Mesenchymal stem cell (in vitro differentiated cells and primary cell): ENCODE data around the gene EML1.

ENCODE experiments used
- DNase-seq: peaks from one replicate; pipeline ENCODE4 v3.0.0-alpha.2; 2013
- H2AFZ ChIP-seq: one replicate; pipeline ENCODE4 v1.6.1; 2013; ENCODE audit warnings: low read depth, mild to moderate bottlenecking, control low read depth, inconsistent platforms, low read length, moderate library complexity
- H2AK5ac ChIP-seq: 2 replicates; pipeline ENCODE4 v1.6.1; 2013; ENCODE audit warnings: low read length, moderate library complexity, mild to moderate bottlenecking, inconsistent platforms; ENCODE audit not compliant: severe bottlenecking
- H2BK120ac ChIP-seq: one replicate; pipeline ENCODE4 v1.6.1; 2013; ENCODE audit warnings: low read depth, mild to moderate bottlenecking, inconsistent platforms, low read length, moderate library complexity
- H2BK12ac ChIP-seq, 2 experiments: one replicate each; pipeline ENCODE4 v1.6.1; 2013; ENCODE audit warnings: inconsistent platforms in 2 of 2, low read length in 2 of 2, mild to moderate bottlenecking in 2 of 2, moderate library complexity in 2 of 2, control low read depth in 1 of 2
- H2BK15ac ChIP-seq: one replicate; pipeline ENCODE4 v1.6.1; 2013; ENCODE audit warnings: mild to moderate bottlenecking, low read depth, inconsistent platforms; ENCODE audit not compliant: poor library complexity, severe bottlenecking
- H2BK5ac ChIP-seq: 2 replicates; pipeline ENCODE4 v1.6.1; 2013; ENCODE audit warnings: low read depth, mild to moderate bottlenecking, low read length, control low read depth, inconsistent platforms; ENCODE audit not compliant: poor library complexity, severe bottlenecking
- H3K14ac ChIP-seq, 2 experiments: one replicate each; pipeline ENCODE4 v1.6.1; 2013; ENCODE audit warnings: inconsistent platforms in 2 of 2, low read length in 2 of 2, control low read depth in 1 of 2, mild to moderate bottlenecking in 1 of 2, moderate library complexity in 1 of 2
- H3K18ac ChIP-seq, 2 experiments: one replicate each; pipeline ENCODE4 v1.6.1; 2013; ENCODE audit warnings: inconsistent platforms in 2 of 2, low read length in 2 of 2, control low read depth in 1 of 2, low read depth in 1 of 2, mild to moderate bottlenecking in 1 of 2
- H3K23ac ChIP-seq, 2 experiments: one replicate each; pipeline ENCODE4 v1.6.1; 2013; ENCODE audit warnings: inconsistent platforms in 2 of 2, low read length in 2 of 2, mild to moderate bottlenecking in 2 of 2, moderate library complexity in 2 of 2, control low read depth in 1 of 2
- H3K27ac ChIP-seq: 2 replicates; pipeline ENCODE4 v1.5.1; 2013; ENCODE audit warnings: mild to moderate bottlenecking, moderate library complexity, low read length, control low read depth, inconsistent platforms; ENCODE audit not compliant: poor library complexity, severe bottlenecking
- H3K27me3 ChIP-seq, 2 experiments: 2 replicates each; pipeline versions ENCODE4 v1.6.1 to v1.7.0; 2013; ENCODE audit warnings: low read length in 2 of 2, mild to moderate bottlenecking in 2 of 2, moderate library complexity in 2 of 2, control low read depth in 1 of 2, inconsistent platforms in 1 of 2; ENCODE audit not compliant: control insufficient read depth in 1 of 2, insufficient read depth in 1 of 2
- H3K36me3 ChIP-seq, 2 experiments: 2 replicates each; pipeline versions ENCODE4 v1.6.1 to v1.7.0; 2013; ENCODE audit warnings: low read length in 2 of 2, control low read depth in 1 of 2, inconsistent platforms in 1 of 2, low read depth in 1 of 2, mild to moderate bottlenecking in 1 of 2; ENCODE audit not compliant: insufficient read depth in 2 of 2, control insufficient read depth in 1 of 2
- H3K4ac ChIP-seq, 2 experiments: one replicate each; pipeline ENCODE4 v1.6.1; 2013; ENCODE audit warnings: inconsistent platforms in 2 of 2, low read length in 2 of 2, mild to moderate bottlenecking in 2 of 2, moderate library complexity in 2 of 2, control low read depth in 1 of 2, low read depth in 1 of 2
- H3K4me1 ChIP-seq: 2 replicates; pipeline ENCODE4 v1.6.1; 2013; ENCODE audit warnings: low read depth, low read length, control low read depth; ENCODE audit not compliant: control insufficient read depth, insufficient read depth
- H3K4me2 ChIP-seq: 2 replicates; pipeline ENCODE4 v1.6.1; 2013; ENCODE audit warnings: low read length, mild to moderate bottlenecking, inconsistent platforms; ENCODE audit not compliant: poor library complexity, severe bottlenecking
- H3K4me3 ChIP-seq, 2 experiments: 2 replicates each; pipeline versions ENCODE4 v1.5.1 to v1.7.0; 2013; ENCODE audit warnings: low read length in 2 of 2, mild to moderate bottlenecking in 2 of 2, control low read depth in 1 of 2, low read depth in 1 of 2; ENCODE audit not compliant: insufficient read depth in 1 of 2
- H3K79me1 ChIP-seq: replicated peaks from 2 replicates; pipeline ENCODE4 v1.6.1; 2013; ENCODE audit warnings: mild to moderate bottlenecking, control low read depth, low read length, inconsistent platforms; ENCODE audit not compliant: poor library complexity, severe bottlenecking
- H3K9ac ChIP-seq: 2 replicates; pipeline ENCODE4 v1.7.0; 2013; ENCODE audit warnings: mild to moderate bottlenecking, low read length, moderate library complexity
- H3K9me3 ChIP-seq: 2 replicates; pipeline ENCODE4 v1.7.0; 2013; ENCODE audit warnings: mild to moderate bottlenecking, low read length; ENCODE audit not compliant: control insufficient read depth
- H4K8ac ChIP-seq: one replicate; pipeline ENCODE4 v1.6.1; 2013; ENCODE audit warnings: inconsistent platforms, mild to moderate bottlenecking, low read length, moderate library complexity
- H4K91ac ChIP-seq: one replicate; pipeline ENCODE4 v1.6.1; 2013; ENCODE audit warnings: mild to moderate bottlenecking, low read length, inconsistent platforms
- WGBS: methylation state at CpG from one replicate; pipeline ENCODE4 v1.1.7; 2013; ENCODE audit warnings: mixed read lengths; 5-methylcytosine and 5-hydroxymethylcytosine counted together

EML1 gene

GRCh38 chr14:99938896-99939295 lies 145.7 kb downstream of the EML1 start:
- H3K27ac ChIP-seq, result no peak overlapping the region
- no peak overlapping the region for H2BK120ac ChIP-seq
- H3K4me2 ChIP-seq, result no peak overlapping the region
- no peak overlapping the region for H2AK5ac ChIP-seq
- no peak overlapping the region for H3K14ac ChIP-seq
- WGBS, result 96% methylated on average over 15 of the region's 15 CpGs
- no peak overlapping the region for H4K8ac ChIP-seq
- H2BK15ac ChIP-seq, result no peak overlapping the region
- no peak for DNase-seq
- no peaks in the 10 kb centered on the region for H3K4me1 ChIP-seq
- H2AFZ ChIP-seq, result no peak overlapping the region
- no peak overlapping the region for H3K4me3 ChIP-seq
- H4K91ac ChIP-seq, result no peak overlapping the region
- no peaks in the 10 kb centered on the region for H3K27me3 ChIP-seq
- H3K36me3 ChIP-seq, result peaks cover 43 to 49% of the 10 kb centered on the region in 2 experiments
- no peak overlapping the region for H3K18ac ChIP-seq
- no peak overlapping the region for H2BK12ac ChIP-seq
- no peak overlapping the region for H3K4ac ChIP-seq
- no peaks in the 10 kb centered on the region for H3K79me1 ChIP-seq
- no peak overlapping the region for H2BK5ac ChIP-seq
- no peak overlapping the region for H3K9ac ChIP-seq
- H3K23ac ChIP-seq, result no peak overlapping the region
- no peaks in the 10 kb centered on the region for H3K9me3 ChIP-seq

- no peak for DNase-seq
- Histone ChIP-seq H3K14ac (no peak overlapping the region), H4K91ac (no peak overlapping the region), H2AK5ac (no peak overlapping the region), H3K4me2 (no peak overlapping the region), H3K9ac (no peak overlapping the region), H3K4ac (no peak overlapping the region), H3K79me1 (no peaks in the 10 kb centered on the region), H3K36me3 (peaks cover 47 to 49% of the 10 kb centered on the region in 2 experiments), H2BK5ac (no peak overlapping the region), H3K9me3 (no peaks in the 10 kb centered on the region), H3K23ac (no peak overlapping the region), H4K8ac (no peak overlapping the region), H2BK12ac (no peak overlapping the region), H3K4me1 (no peaks in the 10 kb centered on the region), H2BK120ac (no peak overlapping the region), H3K27ac (no peak overlapping the region), H2AFZ (no peak overlapping the region), H2BK15ac (no peak overlapping the region), H3K18ac (no peak overlapping the region), H3K4me3 (no peak overlapping the region), H3K27me3 (no peaks in the 10 kb centered on the region)
- WGBS, result 94% methylated on average over 17 of the region's 17 CpGs
Observed at GRCh38 chr14:99939421-99939820, 146.2 kb downstream of the EML1 start.

- 97% methylated on average over 15 of the region's 15 CpGs for WGBS
- Histone ChIP-seq H3K36me3 (peaks cover 47 to 49% of the 10 kb centered on the region in 2 experiments), H3K4me3 (no peak overlapping the region), H4K8ac (no peak overlapping the region), H3K27me3 (no peaks in the 10 kb centered on the region), H2AK5ac (no peak overlapping the region), H3K14ac (no peak overlapping the region), H3K18ac (no peak overlapping the region), H3K27ac (no peak overlapping the region), H3K79me1 (no peaks in the 10 kb centered on the region), H2BK12ac (no peak overlapping the region), H2BK15ac (no peak overlapping the region), H3K4ac (no peak overlapping the region), H4K91ac (no peak overlapping the region), H2BK5ac (no peak overlapping the region), H3K9me3 (no peaks in the 10 kb centered on the region), H3K23ac (no peak overlapping the region), H3K9ac (no peak overlapping the region), H2AFZ (no peak overlapping the region), H3K4me2 (no peak overlapping the region), H3K4me1 (no peaks in the 10 kb centered on the region), H2BK120ac (no peak overlapping the region)
- no peak for DNase-seq
Observed at GRCh38 chr14:99940064-99940463, 146.9 kb downstream of the EML1 start.

GRCh38 chr14:99941211-99941610 lies 148.0 kb downstream of the EML1 start:
- H3K36me3 ChIP-seq, result peaks cover 44 to 48% of the 10 kb centered on the region in 2 experiments
- no peak overlapping the region for H3K27ac ChIP-seq
- H2AK5ac ChIP-seq, result no peak overlapping the region
- no peak overlapping the region for H3K4me2 ChIP-seq
- no peaks in the 10 kb centered on the region for H3K9me3 ChIP-seq
- H2BK5ac ChIP-seq, result no peak overlapping the region
- no peak overlapping the region for H3K4me3 ChIP-seq
- no peak overlapping the region for H2BK15ac ChIP-seq
- H3K9ac ChIP-seq, result no peak overlapping the region
- H3K14ac ChIP-seq, result no peak overlapping the region
- H3K4ac ChIP-seq, result no peak overlapping the region
- H4K8ac ChIP-seq, result no peak overlapping the region
- peaks cover 2% of the 10 kb centered on the region for H3K4me1 ChIP-seq
- H3K23ac ChIP-seq, result no peak overlapping the region
- no peaks in the 10 kb centered on the region for H3K79me1 ChIP-seq
- 80% methylated on average over 1 of the region's 1 CpG for WGBS
- no peak overlapping the region for H2BK12ac ChIP-seq
- no peak overlapping the region for H3K18ac ChIP-seq
- H2AFZ ChIP-seq, result no peak overlapping the region
- H4K91ac ChIP-seq, result no peak overlapping the region
- no peak for DNase-seq
- H3K27me3 ChIP-seq, result no peaks in the 10 kb centered on the region
- H2BK120ac ChIP-seq, result no peak overlapping the region
